GM13976 (cell line): ENCODE measurements around the gene KLHL1.
A peak's percentile ranks its signal among the peaks of the same experiment; 100 is the strongest.

ENCODE experiments used
- DNase-seq: peaks from one replicate; pipeline ENCODE4 v3.0.0; 2012; ENCODE audit warnings: low spot score
- in situ Hi-C: fragments of 300-500 bp; cut with MboI; formaldehyde crosslinking; loops from one replicate; pipeline ENCODE4 v1.12.0; 2022; ENCODE audit warnings: low sequenced_read_pairs, mixed read lengths, inconsistent platforms; ENCODE audit not compliant: unreplicated experiment
- TF ChIP-seq, protein P1 (sequence below): IDR thresholded peaks from 2 replicates; pipeline ENCODE4 v1.5.1; 2012; ENCODE audit warnings: borderline replicate concordance, mild to moderate bottlenecking; ENCODE audit not compliant: insufficient read depth; ENCODE audit errors: extremely low read depth, missing control alignments, control extremely low read depth

The KLHL1 gene

DNA sequence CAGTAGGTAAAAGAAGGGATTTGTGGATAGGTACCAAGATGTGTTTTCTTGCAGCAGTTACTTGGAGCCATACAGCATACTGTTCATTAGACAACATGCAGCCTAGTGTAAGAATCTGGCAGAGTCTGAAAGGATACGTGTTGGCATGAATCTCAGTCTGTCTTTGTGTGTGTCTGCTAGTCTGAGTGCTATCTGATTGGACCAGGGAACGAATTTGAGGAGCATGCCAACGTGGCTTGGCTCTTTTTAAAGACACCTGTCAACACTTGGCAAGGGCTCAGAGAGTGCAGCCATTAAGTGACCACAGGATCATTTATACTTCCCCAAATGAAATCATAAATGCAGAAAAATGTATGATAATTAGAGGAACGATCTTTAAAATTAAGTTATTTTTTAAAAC lies 28.2 kb downstream of the KLHL1 start:
- TF ChIP-seq, protein P1, sequence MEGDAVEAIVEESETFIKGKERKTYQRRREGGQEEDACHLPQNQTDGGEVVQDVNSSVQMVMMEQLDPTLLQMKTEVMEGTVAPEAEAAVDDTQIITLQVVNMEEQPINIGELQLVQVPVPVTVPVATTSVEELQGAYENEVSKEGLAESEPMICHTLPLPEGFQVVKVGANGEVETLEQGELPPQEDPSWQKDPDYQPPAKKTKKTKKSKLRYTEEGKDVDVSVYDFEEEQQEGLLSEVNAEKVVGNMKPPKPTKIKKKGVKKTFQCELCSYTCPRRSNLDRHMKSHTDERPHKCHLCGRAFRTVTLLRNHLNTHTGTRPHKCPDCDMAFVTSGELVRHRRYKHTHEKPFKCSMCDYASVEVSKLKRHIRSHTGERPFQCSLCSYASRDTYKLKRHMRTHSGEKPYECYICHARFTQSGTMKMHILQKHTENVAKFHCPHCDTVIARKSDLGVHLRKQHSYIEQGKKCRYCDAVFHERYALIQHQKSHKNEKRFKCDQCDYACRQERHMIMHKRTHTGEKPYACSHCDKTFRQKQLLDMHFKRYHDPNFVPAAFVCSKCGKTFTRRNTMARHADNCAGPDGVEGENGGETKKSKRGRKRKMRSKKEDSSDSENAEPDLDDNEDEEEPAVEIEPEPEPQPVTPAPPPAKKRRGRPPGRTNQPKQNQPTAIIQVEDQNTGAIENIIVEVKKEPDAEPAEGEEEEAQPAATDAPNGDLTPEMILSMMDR = no peak
- in situ Hi-C loops = no loop called here
- no peak for DNase-seq

DNA sequence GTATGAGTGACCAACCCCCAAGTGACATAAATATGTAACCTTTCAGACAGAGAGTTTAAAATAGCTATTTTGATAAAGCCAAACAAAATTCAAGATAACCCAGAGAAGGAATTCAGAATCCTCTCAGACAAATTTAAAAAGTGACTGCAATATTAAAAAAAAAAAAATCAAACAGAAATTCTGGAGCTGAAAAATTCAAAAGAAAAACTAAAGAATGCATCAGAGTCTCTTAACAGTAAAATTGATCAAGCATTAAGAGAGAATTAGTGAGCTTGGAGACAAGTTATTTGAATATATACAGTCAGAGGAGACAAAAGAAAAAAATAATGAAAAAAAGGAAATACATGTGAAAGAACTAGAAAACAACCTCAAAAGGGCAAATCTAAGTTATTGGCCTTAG lies 53.7 kb downstream of the KLHL1 start:
- in situ Hi-C loops = no loop called here
- TF ChIP-seq, protein P1 = no peak
- DNase-seq = no peak

DNA sequence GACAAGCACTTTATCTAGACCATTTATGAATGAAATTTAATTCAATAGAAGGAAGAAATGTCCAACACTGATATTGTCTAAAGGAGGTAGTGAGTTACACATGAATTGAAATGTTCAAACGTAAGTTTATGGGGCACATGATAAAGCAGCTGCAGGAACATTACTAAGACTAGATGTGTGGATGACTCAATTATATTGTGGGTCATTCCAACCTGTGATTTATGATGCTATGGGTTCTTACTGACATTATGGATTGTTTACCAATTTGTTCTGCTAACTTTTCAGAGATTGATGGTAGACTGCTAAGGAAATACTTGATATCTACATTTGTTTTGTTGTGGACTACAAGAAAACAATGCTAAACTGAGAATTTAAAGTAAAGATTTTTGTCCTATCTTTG lies 56.7 kb downstream of the KLHL1 start:
- in situ Hi-C loops = no loop called here
- TF ChIP-seq, protein P1 = no peak
- no peak for DNase-seq

DNA sequence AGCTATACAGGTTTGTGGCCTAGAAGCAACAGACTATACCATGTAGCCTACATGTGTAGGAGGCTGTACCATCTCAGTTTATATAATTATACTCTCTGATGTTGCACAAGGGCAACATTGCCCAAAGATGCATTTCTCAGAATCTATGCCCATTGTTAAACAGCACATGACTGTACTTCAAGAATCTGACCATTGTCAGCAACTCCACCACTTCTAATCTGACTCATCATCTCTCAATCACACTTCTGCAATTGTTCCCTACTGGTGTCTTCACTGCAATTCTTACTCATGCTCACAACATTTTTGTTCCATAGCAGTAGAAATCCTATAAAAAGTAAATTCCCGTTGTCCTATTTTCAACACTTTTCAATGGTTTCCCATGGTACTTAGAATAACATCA lies 64.6 kb downstream of the KLHL1 start:
- TF ChIP-seq, protein P1 = no peak
- in situ Hi-C loops = no loop called here
- peak; percentile 6 for DNase-seq

DNA sequence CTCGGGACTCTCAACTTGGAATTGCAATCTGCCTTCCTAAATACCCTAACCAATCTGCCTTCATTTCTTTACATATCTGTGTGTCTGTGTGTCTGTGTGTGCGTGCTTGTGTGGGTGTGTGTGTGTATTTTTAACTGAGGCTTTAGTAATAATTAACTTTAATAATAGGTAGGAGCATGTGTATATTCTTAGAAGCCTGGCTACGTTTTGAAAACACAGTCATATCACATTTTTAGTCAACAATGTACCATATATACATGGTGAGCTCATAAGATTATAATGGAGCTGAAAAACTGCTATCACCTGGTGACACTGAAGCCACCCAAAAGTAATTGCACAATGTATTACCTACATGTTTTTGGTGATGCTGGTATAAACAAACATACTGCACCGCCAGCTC lies 66.1 kb downstream of the KLHL1 start:
- in situ Hi-C loops = no loop called here
- DNase-seq = peak; percentile 5
- TF ChIP-seq, protein P1 = no peak

DNA sequence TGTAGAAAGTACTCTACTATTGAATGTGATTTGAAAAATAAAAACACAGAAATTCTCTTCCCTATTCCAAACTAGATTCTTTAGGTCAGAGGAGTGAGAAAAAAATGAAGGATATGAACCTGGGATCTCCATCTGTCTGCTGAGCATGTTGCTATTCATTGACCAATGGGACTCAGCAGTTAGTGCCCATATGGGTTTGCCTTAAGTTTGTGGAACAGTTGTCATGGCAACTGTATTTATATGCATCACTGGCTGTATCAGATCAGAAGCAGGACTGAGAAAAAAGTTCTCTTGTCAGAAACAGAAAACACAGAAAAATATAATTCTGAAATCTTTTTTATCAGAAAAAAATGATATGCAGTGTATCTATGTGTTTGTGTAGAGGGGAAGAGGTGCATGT lies 74.0 kb downstream of the KLHL1 start:
- in situ Hi-C loops = no loop called here
- TF ChIP-seq, protein P1 = no peak

DNA sequence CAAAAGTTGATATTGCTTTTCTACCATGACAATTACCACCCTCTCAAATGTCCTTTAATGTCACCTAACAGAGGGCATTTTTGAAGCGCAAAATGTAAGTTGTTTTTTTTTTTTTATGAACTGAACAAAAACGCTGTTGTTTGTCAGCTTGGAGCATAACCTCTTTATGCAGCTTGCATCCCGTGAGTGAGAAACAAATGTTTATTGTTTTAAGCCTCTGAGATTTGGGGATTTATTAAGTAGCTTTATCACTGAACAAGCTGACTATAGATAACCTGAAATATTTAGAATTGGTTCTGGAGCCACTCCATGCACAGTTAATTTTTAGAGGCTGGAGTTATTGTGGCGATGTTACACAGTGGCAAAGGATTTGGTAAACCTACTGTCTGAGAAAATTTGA lies 80.7 kb downstream of the KLHL1 start:
- in situ Hi-C loops = no loop called here
- no peak for DNase-seq
- TF ChIP-seq, protein P1 = no peak

More for the DNA sequence above, 74.0 kb downstream of the KLHL1 start:
- DNase-seq = peak; percentile 5
